ENCODE data around the gene FAM186B. TPM values are rescaled to one million over a fixed set of nuclear protein-coding genes. Genes with fewer than 3 reads are reported as not detected.

Gene FAM186B
- polyA plus RNA-seq, 3 donors, result not detected

DNA sequence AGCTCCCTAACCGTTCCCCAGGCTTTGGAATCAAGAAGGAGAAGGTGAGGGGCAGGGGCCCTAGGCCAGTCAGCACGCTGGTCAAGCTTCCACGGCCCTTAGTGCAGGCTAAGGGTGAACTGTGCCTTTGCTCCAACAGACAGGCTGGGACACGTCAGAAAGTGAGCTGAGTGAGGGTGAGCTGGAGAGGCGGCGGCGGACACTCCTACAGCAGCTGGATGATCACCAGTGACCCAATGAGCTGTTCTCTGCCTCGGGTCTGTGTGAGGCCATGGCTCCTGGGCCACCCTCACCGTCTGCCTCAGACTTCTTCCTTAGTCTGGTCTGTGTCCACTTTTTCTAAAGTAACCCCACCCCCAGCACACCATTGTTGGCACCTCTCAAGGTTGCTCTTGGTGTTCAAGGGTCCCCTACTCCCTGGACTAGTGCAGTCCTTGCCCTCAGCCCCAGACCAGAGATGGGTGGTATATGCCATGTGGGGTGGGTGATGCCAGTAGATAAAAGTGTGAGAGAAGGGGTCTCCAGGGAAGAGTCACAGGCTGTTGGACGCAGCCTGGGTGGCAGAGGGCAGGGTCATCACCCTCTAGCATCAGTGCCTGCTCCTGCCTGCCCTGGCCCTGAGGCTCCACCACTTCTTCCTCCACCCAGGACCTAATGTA lies 38.7 kb upstream of the FAM186B start:
- no peaks in the 10 kb centered on the region for H3K9me3 ChIP-seq (replicated peaks in 1 of 2; ENCODE audit: control insufficient read depth in 1 of 2, insufficient read depth in 1 of 2, low read length in 2 of 2)
- intact Hi-C loops (cut with micrococcal nuclease), result loop anchor here (1.0 kb wide), 1 partner anchor 63 kb away; the partner anchor contains the start of gene FMNL3 (in 2 of the 2)
- 92% methylated on average over 5 of the region's 10 CpGs for WGBS (ENCODE audit: insufficient coverage)
- no peaks in the 10 kb centered on the region for H3K27me3 ChIP-seq (ENCODE audit: control insufficient read depth in 2 of 2, insufficient read depth in 2 of 2, low read length in 2 of 2)
- Mint-ChIP-seq H3K27ac (peak overlapping the region in 3 of 7 donors; percentile 35 to 66 (median 48)), H3K4me1 (peaks cover 8% of the 10 kb centered on the region), H3K27me3 (ENCODE audit: low read depth in 3 of 3) (peaks cover 1 to 4% (median 3%) of the 10 kb centered on the region in 3 donors), H3K4me3 (no peak overlapping the region), H3K9me3 (no peaks in the 10 kb centered on the region), H3K36me3 (peaks cover 31 to 34% of the 10 kb centered on the region in 2 donors)
- no peak for DNase-seq
- H3K27ac ChIP-seq (ENCODE audit: low read depth in 1 of 2, low read length in 2 of 2), result no peak overlapping the region
- H4K20me1 ChIP-seq (ENCODE audit: insufficient read depth, low read length), result no peaks in the 10 kb centered on the region
- no peak overlapping the region for H3K9ac ChIP-seq (ENCODE audit: insufficient read depth, low read length, poor library complexity, severe bottlenecking)
- H3K79me2 ChIP-seq (ENCODE audit: insufficient read depth, low read length), result no peaks in the 10 kb centered on the region
- peaks cover 4 to 6% of the 10 kb centered on the region in 2 donors for H3K4me1 ChIP-seq (ENCODE audit: control insufficient read depth in 1 of 2, insufficient read depth in 2 of 2, low read length in 2 of 2)
- no peak overlapping the region for H3K4me3 ChIP-seq (replicated peaks in 1 of 3; ENCODE audit: low read depth in 2 of 3, low read length in 3 of 3)
- H3K36me3 ChIP-seq (replicated peaks in 1 of 2; ENCODE audit: control insufficient read depth in 1 of 2, insufficient read depth in 2 of 2, low read length in 2 of 2), result peaks cover 7 to 22% of the 10 kb centered on the region in 2 donors
- TF ChIP-seq, protein P1, sequence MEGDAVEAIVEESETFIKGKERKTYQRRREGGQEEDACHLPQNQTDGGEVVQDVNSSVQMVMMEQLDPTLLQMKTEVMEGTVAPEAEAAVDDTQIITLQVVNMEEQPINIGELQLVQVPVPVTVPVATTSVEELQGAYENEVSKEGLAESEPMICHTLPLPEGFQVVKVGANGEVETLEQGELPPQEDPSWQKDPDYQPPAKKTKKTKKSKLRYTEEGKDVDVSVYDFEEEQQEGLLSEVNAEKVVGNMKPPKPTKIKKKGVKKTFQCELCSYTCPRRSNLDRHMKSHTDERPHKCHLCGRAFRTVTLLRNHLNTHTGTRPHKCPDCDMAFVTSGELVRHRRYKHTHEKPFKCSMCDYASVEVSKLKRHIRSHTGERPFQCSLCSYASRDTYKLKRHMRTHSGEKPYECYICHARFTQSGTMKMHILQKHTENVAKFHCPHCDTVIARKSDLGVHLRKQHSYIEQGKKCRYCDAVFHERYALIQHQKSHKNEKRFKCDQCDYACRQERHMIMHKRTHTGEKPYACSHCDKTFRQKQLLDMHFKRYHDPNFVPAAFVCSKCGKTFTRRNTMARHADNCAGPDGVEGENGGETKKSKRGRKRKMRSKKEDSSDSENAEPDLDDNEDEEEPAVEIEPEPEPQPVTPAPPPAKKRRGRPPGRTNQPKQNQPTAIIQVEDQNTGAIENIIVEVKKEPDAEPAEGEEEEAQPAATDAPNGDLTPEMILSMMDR (IDR thresholded peaks at IDR 0.05), result no peak
- no peak overlapping the region for H3K4me2 ChIP-seq (replicated peaks; ENCODE audit: extremely low read depth, low read length, poor library complexity, severe bottlenecking)
- no peak overlapping the region for H2AFZ ChIP-seq (ENCODE audit: insufficient read depth, low read depth, low read length, poor library complexity, severe bottlenecking)

DNA sequence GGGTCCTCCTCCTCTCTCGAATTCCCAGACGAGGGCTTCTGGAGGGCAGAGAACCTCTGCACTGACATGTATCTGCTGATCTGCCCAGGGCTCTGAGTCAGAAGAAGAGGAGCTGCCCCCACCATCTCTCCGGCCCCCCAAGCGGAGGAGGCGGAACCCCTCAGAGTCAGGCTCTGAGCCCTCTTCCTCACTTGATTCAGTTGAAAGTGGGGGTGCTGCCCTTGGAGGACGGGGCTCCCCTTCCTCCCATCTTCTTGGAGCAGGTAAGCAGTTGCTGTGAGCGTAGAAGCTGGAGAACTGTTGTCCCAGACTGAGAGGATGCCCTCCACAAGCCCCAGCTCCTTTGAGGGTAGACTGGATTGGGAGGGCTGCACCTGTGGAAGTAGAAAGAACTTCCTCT lies 37.7 kb upstream of the FAM186B start:
- Mint-ChIP-seq H3K36me3 (peaks cover 23 to 27% of the 10 kb centered on the region in 2 donors), H3K9me3 (no peaks in the 10 kb centered on the region), H3K27ac (no peak overlapping the region), H3K4me1 (peaks cover 8% of the 10 kb centered on the region), H3K4me3 (no peak overlapping the region), H3K27me3 (ENCODE audit: low read depth in 3 of 3) (peaks cover 1 to 4% (median 3%) of the 10 kb centered on the region in 3 donors)
- Histone ChIP-seq H4K20me1 (ENCODE audit: insufficient read depth, low read length) (no peaks in the 10 kb centered on the region), H3K9ac (ENCODE audit: insufficient read depth, low read length, poor library complexity, severe bottlenecking) (no peak overlapping the region), H3K27ac (ENCODE audit: low read depth in 1 of 2, low read length in 2 of 2) (no peak overlapping the region), H3K4me2 (replicated peaks; ENCODE audit: extremely low read depth, low read length, poor library complexity, severe bottlenecking) (no peak overlapping the region), H3K9me3 (replicated peaks in 1 of 2; ENCODE audit: control insufficient read depth in 1 of 2, insufficient read depth in 1 of 2, low read length in 2 of 2) (no peaks in the 10 kb centered on the region), H3K36me3 (replicated peaks in 1 of 2; ENCODE audit: control insufficient read depth in 1 of 2, insufficient read depth in 2 of 2, low read length in 2 of 2) (peaks cover 2 to 13% of the 10 kb centered on the region in 2 donors), H3K4me3 (replicated peaks in 1 of 3; ENCODE audit: low read depth in 2 of 3, low read length in 3 of 3) (no peak overlapping the region), H3K4me1 (ENCODE audit: control insufficient read depth in 1 of 2, insufficient read depth in 2 of 2, low read length in 2 of 2) (peaks cover 4 to 6% of the 10 kb centered on the region in 2 donors), H3K27me3 (ENCODE audit: control insufficient read depth in 2 of 2, insufficient read depth in 2 of 2, low read length in 2 of 2) (no peaks in the 10 kb centered on the region), H3K79me2 (ENCODE audit: insufficient read depth, low read length) (no peaks in the 10 kb centered on the region), H2AFZ (ENCODE audit: insufficient read depth, low read depth, low read length, poor library complexity, severe bottlenecking) (no peak overlapping the region)
- TF ChIP-seq, protein P1 (IDR thresholded peaks at IDR 0.05), result no peak
- DNase-seq, result no peak
- no CpG with 5 or more reads among the region's 7 CpGs for WGBS (ENCODE audit: insufficient coverage)
- intact Hi-C loops (cut with micrococcal nuclease), result no loop called here

Measured in CD14-positive monocyte (primary cell).